ENCODE data around the gene GRM2. TPM values are rescaled to one million over a fixed set of nuclear protein-coding genes. Genes with fewer than 3 reads are reported as not detected.

The GRM2 gene
- total and polyA plus RNA-seq, 2 of the 8 experiments (the other 6 are each of a cell fraction or from before 2014, with no cell fraction given): 3.9 to 10.5 TPM

GRCh38 chr3:51686512-51687215, 20.2 kb upstream of the GRM2 start (continued):
- no peak for TF ChIP-seq GTF2F1 (IDR thresholded peaks at IDR 0.05; ENCODE audit: borderline replicate concordance, low read depth, low read length)
- TF ChIP-seq TAF1 (IDR thresholded peaks at IDR 0.05; ENCODE audit: low read depth, low read length): no peak
- no peak for TF ChIP-seq TAF7 (optimal IDR thresholded peaks at IDR 0.05; ENCODE audit: borderline replicate concordance, low read depth, low read length)
- TF ChIP-seq HDAC6 (IDR thresholded peaks at IDR 0.05; ENCODE audit: low read depth, low read length): no peak
- no peak for TF ChIP-seq GABPA (IDR thresholded peaks at IDR 0.05; ENCODE audit: borderline replicate concordance, insufficient read depth, low read length)

All from H1 (cell line).